PFSK-1 (cell line): Measurements from ENCODE around the gene DACH1.

ENCODE experiments used
- POLR2AphosphoS5 ChIP-seq: IDR thresholded peaks from 2 replicates; pipeline ENCODE4 v1.6.1; 2012; ENCODE audit warnings: low read depth, mild to moderate bottlenecking, control low read depth, low read length, moderate library complexity
- TAF1 ChIP-seq: IDR thresholded peaks from 2 replicates; pipeline ENCODE4 v1.6.1; 2012; ENCODE audit warnings: low read length, control low read depth, borderline replicate concordance; ENCODE audit not compliant: insufficient read depth
- TF ChIP-seq, protein P1 (sequence below), 2 experiments: IDR thresholded peaks; 2 replicates each; pipeline versions ENCODE4 v1.6.1 to v1.8.0; 2011 to 2012; ENCODE audit warnings: low read depth in 2 of 2, low read length in 2 of 2, control low read depth in 1 of 2, inconsistent platforms in 1 of 2, mild to moderate bottlenecking in 1 of 2, moderate library complexity in 1 of 2; ENCODE audit not compliant: insufficient read depth in 1 of 2

DNA sequence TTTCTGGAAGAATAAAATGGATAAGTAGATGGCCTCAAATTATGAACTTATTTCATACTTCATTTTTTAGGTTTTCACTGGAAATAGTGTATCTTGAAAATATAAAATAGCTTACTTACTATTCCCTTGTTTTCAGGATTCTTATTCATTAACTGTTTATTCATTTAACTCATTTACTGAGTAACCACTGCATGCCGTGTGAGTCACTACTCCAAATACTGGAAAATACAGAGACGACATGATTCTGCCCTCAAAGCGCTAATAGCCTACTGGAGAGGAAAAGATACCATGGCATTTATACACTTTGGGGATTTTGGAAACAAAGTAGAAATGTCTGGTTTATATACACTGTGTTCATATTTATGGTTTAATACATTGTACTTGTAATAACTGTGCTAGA is 270.9 kb downstream of the DACH1 start:
- TF ChIP-seq, protein P1, sequence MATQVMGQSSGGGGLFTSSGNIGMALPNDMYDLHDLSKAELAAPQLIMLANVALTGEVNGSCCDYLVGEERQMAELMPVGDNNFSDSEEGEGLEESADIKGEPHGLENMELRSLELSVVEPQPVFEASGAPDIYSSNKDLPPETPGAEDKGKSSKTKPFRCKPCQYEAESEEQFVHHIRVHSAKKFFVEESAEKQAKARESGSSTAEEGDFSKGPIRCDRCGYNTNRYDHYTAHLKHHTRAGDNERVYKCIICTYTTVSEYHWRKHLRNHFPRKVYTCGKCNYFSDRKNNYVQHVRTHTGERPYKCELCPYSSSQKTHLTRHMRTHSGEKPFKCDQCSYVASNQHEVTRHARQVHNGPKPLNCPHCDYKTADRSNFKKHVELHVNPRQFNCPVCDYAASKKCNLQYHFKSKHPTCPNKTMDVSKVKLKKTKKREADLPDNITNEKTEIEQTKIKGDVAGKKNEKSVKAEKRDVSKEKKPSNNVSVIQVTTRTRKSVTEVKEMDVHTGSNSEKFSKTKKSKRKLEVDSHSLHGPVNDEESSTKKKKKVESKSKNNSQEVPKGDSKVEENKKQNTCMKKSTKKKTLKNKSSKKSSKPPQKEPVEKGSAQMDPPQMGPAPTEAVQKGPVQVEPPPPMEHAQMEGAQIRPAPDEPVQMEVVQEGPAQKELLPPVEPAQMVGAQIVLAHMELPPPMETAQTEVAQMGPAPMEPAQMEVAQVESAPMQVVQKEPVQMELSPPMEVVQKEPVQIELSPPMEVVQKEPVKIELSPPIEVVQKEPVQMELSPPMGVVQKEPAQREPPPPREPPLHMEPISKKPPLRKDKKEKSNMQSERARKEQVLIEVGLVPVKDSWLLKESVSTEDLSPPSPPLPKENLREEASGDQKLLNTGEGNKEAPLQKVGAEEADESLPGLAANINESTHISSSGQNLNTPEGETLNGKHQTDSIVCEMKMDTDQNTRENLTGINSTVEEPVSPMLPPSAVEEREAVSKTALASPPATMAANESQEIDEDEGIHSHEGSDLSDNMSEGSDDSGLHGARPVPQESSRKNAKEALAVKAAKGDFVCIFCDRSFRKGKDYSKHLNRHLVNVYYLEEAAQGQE (IDR thresholded peaks at IDR 0.05; ENCODE audit: insufficient read depth in 1 of 2, low read depth in 2 of 2, low read length in 2 of 2) = no peak
- TF ChIP-seq POLR2AphosphoS5 (no peak), TAF1 (no peak)
